Measurements from ENCODE around the gene AP4E1.
"Not testable (repeated sequence)": the region's sequence is repeated elsewhere in the genome, so short reads cannot be mapped to it uniquely, and the experiment has no call there.

Gene AP4E1

GRCh38 chr15:50890751-50891150 lies 17.7 kb upstream of the AP4E1 start:
- no peak for TF ChIP-seq GABPA (IDR thresholded peaks at IDR 0.05; ENCODE audit: low read depth)
- no peak for TF ChIP-seq SPI1 (IDR thresholded peaks at IDR 0.05; ENCODE audit: borderline replicate concordance, low read depth)
- TF ChIP-seq POLR2AphosphoS5 (IDR thresholded peaks at IDR 0.05; ENCODE audit: low read depth) = no peak
- TF ChIP-seq REST (IDR thresholded peaks at IDR 0.05; ENCODE audit: insufficient replicate concordance, low read depth) = no peak
- TF ChIP-seq CTCF (IDR thresholded peaks at IDR 0.05; ENCODE audit: insufficient read depth, low read length) = no peak
- no peak for DNase-seq (ENCODE audit: low read depth in 1 of 2, low spot score in 1 of 2)
- Histone ChIP-seq H3K27ac (replicated peaks) (no peak overlapping the region), H3K27me3 (ENCODE audit: insufficient read depth, poor library complexity, severe bottlenecking) (no peaks in the 10 kb centered on the region), H3K4me3 (replicated peaks; ENCODE audit: insufficient read depth, low read length) (no peak overlapping the region)

- Histone ChIP-seq H3K27me3 (ENCODE audit: insufficient read depth, poor library complexity, severe bottlenecking) (no peaks in the 10 kb centered on the region), H3K27ac (replicated peaks) (no peak overlapping the region), H3K4me3 (replicated peaks; ENCODE audit: insufficient read depth, low read length) (no peak overlapping the region)
- no peak for TF ChIP-seq GABPA (IDR thresholded peaks at IDR 0.05; ENCODE audit: low read depth)
- no peak for TF ChIP-seq POLR2AphosphoS5 (IDR thresholded peaks at IDR 0.05; ENCODE audit: low read depth)
- TF ChIP-seq CTCF (IDR thresholded peaks at IDR 0.05; ENCODE audit: insufficient read depth, low read length) = no peak
- no peak for TF ChIP-seq REST (IDR thresholded peaks at IDR 0.05; ENCODE audit: insufficient replicate concordance, low read depth)
- no peak for TF ChIP-seq SPI1 (IDR thresholded peaks at IDR 0.05; ENCODE audit: borderline replicate concordance, low read depth)
- no peak for DNase-seq (ENCODE audit: low read depth in 1 of 2, low spot score in 1 of 2)
Measured at GRCh38 chr15:50891159-50891558, 17.3 kb upstream of the AP4E1 start.

GRCh38 chr15:50893976-50894375 lies 14.5 kb upstream of the AP4E1 start:
- no peak overlapping the region for H3K27ac ChIP-seq (replicated peaks)
- TF ChIP-seq CTCF (IDR thresholded peaks at IDR 0.05; ENCODE audit: insufficient read depth, low read length) (no peak), POLR2AphosphoS5 (IDR thresholded peaks at IDR 0.05; ENCODE audit: low read depth) (no peak), GABPA (IDR thresholded peaks at IDR 0.05; ENCODE audit: low read depth) (no peak), SPI1 (IDR thresholded peaks at IDR 0.05; ENCODE audit: borderline replicate concordance, low read depth) (no peak), REST (IDR thresholded peaks at IDR 0.05; ENCODE audit: insufficient replicate concordance, low read depth) (no peak)
- no peak overlapping the region for H3K4me3 ChIP-seq (replicated peaks; ENCODE audit: insufficient read depth, low read length)
- H3K27me3 ChIP-seq (ENCODE audit: insufficient read depth, poor library complexity, severe bottlenecking) = no peaks in the 10 kb centered on the region
- DNase-seq (ENCODE audit: low read depth in 1 of 2, low spot score in 1 of 2) = no peak

GRCh38 chr15:50901390-50901789 lies 7.1 kb upstream of the AP4E1 start:
- DNase-seq (ENCODE audit: low read depth in 1 of 2, low spot score in 1 of 2); H3K27me3 ChIP-seq (ENCODE audit: insufficient read depth, poor library complexity, severe bottlenecking); H3K4me3 ChIP-seq (replicated peaks; ENCODE audit: insufficient read depth, low read length); H3K27ac ChIP-seq (replicated peaks): not testable (repeated sequence)
